DMS153 treated with DMSO at 0.1 percent for 48 hours (cell line): Measurements from ENCODE around the gene BNC1.
A peak's percentile ranks its signal among the peaks of the same experiment; 100 is the strongest.
"Not testable (repeated sequence)": the region's sequence is repeated elsewhere in the genome, so short reads cannot be mapped to it uniquely, and the experiment has no call there.

Experiments used
- DNase-seq: peaks from one replicate; lab custom pipeline; 2025; ENCODE audit not compliant: unreplicated experiment; lab: John Stamatoyannopoulos, UW

BNC1 gene

DNA sequence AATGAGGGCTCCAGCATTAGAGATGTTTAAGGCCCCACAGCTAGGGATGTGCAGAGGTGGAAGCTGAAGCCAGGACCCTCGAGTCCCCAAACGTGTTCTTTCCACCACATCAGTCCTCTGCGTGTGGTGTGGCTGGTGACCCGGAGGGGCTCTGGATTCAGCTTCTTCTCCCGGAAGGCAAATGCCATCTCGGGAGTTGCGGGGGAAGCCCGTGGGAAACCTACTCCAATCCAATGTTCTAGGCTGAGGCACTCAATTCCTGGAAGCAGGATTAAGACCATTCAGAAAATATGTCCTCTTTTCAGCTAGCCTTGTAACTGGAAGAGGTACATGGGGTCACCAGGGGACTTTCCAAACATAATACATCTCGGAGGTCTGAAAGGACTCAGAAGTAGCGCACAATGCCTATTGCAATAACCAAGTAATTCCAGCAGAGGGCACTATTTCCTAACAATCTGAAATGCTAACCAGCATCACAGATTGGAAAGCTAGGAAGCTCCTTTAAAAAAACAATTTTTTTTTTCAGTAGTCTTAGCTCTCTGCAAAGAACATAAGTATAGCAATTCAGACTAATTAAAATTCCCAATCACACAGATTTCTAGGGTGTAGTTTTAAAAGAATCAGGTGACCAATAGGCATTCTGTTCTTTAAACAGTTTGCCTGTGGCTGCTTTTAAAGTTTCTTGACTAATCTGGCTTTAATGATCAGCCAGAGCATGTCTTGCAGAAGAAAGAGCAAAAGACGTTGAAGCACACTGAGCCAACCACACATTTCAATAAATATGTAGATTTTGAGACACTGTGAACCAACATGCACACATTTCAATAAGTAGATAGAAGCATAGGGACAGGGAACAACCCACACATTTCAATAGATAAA lies 36.1 kb downstream of the BNC1 start:
- DNase-seq = peak; percentile 1

DNA sequence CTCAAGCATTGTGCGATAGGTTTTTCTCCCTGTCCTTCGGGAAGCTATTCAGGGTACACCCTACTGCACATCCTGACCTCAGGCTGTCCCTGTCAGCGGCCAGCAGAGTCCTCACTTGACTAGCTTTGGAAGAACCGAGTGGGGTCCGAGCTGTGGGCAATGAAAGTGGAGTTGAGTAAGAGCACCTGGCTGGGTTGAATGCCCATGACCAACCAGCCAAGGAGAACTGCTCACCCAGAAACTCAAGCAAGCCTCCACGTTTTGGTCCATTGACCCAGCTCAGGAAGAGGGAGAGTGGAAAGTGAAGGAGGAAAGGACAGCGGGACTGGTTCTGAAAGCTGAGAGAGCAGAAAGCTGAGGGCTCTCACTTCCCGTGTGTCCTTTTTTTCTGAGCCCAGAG lies 40.8 kb downstream of the BNC1 start:
- no peak for DNase-seq

GRCh38 chr15:83230242-83230641 lies 54.2 kb downstream of the BNC1 start:
- DNase-seq = no peak

DNA sequence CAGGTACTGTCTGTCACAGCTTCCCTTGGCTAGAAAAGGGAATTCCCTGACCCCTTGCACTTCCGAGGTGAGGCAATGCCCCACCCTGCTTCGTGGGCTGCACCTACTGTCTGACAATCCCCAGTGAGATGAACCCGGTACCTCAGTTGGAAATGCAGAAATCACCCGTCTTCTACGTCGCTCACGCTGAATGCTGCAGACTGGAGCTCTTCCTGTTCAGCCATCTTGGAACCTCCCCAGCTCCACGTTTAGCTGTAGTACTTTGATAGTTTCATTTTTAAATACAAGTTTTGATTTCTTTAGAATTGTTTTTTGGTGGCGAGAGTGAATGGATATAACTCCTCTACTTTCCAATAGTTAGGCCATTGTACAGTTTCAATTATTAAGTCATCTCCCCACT lies 59.0 kb downstream of the BNC1 start:
- DNase-seq = no peak

DNA sequence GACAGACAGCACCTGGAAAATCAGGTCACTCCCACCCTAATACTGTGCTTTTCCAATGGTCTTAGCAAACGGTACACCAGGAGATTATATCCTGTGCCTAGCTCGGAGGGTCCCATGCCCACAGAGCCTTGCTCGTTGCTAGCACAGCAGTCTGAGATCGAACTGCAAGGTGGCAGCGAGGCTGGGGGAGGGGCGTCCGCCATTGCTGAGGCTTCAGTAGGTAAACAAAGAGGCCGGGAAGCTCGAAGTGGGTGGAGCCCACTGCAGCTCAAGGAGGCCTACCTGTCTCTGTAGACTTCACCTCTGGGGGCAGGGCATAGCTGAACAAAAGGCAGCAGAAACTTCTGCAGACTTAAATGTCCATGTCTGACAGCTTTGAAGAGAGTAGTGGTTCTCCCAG lies 62.7 kb downstream of the BNC1 start:
- not testable (repeated sequence) for DNase-seq

GRCh38 chr15:83219026-83219425 lies 65.4 kb downstream of the BNC1 start:
- DNase-seq = no peak

DNA sequence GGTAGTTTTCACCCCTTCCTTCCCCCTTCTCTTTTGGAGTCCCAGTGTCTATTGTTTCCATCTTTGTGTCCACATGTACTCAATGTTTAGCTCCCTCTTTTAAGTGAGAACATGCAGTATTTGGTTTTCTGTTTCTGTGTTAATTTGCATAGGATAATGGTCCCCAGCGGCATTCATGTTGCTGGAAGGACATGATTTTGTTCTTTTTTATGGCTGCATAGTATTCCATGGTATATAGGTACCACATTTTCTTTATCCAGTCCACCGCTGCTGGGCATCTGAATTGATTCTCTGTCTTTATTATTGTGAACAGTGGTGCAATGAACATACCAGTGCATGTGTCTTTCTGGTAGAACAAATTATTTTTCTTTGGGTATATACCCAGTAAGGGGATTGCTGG lies 69.2 kb downstream of the BNC1 start:
- no peak for DNase-seq

- DNase-seq = no peak
Measured at GRCh38 chr15:83210619-83211018, 73.8 kb downstream of the BNC1 start.

DNA sequence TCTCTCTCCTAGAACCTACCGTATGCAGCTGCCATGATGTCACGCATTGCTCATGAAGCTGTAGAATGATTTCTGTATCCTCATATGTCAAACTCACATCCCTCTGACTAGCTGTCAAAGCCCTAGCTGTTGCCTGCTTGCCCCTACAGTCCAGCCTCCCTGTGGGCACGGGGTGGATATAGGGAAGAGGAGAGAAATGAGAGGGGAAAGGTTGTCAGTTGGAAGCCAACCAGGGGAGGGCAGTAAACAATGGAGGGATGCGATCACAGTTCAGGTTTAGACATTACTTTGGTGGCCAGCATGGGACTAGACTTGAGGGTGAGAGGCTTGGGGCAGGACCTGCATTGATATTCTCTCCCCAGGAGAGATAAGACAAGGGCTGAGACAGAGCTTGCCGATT lies 75.1 kb downstream of the BNC1 start:
- no peak for DNase-seq

DNA sequence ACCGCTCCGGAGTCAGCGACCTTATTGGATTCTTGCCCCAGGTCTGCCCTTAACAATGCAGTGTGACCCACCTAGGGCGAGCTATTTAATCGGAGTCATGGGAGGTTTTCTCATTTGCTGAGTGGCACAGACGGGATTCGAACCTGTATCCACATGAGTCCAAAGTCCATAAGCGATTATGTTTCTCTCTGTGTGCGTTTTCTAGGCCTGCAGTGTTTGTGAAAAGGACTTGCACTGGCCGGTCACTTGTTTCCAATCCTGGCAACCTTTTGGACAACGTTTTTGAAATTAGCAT lies 76.2 kb downstream of the BNC1 start:
- DNase-seq = no peak

- no peak for DNase-seq
Measured at GRCh38 chr15:83207660-83208366, 76.7 kb downstream of the BNC1 start, which contains the start of gene HDGFL3. Gene HDGFL3, minus strand, starts transcription at chr15:83207823. Its CDS starts 409 bp downstream, at chr15:83207414.

- no peak for DNase-seq
Measured at GRCh38 chr15:83207009-83207659, 77.3 kb downstream of the BNC1 start.

DNA sequence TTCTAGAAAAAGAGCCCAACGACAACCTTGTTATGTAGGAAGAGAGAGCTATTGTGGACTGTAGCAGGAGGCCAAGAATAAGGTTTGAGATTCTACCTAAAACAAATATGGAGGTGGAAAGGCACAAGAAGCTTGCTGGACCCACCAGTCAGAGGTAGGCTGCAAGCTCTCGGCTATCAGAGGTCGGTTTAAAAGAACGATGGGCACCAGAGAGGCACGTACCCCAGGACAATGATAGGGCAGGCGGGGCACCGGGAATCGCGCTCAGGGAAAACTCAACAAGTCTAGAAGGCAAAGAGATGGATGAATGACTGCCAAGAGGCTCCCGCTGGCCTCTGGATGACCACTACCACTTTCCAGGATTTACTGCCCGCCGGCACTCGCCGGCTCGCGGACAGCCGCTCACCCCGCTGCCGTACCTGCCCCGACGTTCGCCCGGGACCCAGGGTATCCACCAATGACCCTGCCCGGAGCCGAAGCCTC lies 77.9 kb downstream of the BNC1 start:
- no peak for DNase-seq
